GM10847 (cell line): Measurements from ENCODE around the gene CLUH.

Experiments used
- POLR2A ChIP-seq: IDR thresholded peaks from 2 replicates; pipeline ENCODE4 v1.6.1; 2011; ENCODE audit not compliant: insufficient read length; ENCODE audit errors: extremely low read depth

Gene CLUH

GRCh38 chr17:2708585-2709182 lies 2.9 kb downstream of the CLUH start:
- no peak for TF ChIP-seq POLR2A

- TF ChIP-seq POLR2A = no peak
Measured at GRCh38 chr17:2707721-2708584, 3.6 kb downstream of the CLUH start.

DNA sequence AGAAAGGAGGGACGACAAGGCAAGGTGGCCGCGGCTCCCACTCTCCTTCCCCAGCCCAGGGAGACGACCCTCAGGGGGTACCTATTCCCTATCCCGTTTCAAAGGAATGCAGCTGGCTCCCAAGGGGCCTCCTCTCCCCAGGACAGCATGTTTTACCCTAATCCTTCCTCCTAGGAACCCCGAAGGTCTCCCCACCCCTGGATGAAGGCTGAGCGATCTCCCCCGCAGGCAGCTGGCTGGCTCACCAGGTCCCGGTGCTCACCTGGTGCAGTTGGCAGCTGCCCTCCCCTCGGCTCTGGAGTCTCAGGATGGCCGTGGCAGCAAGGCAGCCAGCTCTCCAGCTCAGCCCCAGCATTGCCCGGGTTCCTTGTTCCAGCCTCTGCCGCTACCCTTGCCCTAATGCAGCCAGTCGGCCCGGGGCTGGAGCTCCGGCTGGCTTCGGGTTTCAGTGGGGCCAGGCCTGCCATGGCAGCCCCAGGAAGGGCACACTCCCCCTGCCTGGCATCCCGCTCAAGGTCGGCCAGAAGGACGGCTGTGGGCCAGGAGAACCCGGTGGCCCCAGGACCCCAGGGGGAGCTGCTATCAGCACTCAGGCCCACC lies 4.6 kb downstream of the CLUH start:
- TF ChIP-seq POLR2A = no peak

DNA sequence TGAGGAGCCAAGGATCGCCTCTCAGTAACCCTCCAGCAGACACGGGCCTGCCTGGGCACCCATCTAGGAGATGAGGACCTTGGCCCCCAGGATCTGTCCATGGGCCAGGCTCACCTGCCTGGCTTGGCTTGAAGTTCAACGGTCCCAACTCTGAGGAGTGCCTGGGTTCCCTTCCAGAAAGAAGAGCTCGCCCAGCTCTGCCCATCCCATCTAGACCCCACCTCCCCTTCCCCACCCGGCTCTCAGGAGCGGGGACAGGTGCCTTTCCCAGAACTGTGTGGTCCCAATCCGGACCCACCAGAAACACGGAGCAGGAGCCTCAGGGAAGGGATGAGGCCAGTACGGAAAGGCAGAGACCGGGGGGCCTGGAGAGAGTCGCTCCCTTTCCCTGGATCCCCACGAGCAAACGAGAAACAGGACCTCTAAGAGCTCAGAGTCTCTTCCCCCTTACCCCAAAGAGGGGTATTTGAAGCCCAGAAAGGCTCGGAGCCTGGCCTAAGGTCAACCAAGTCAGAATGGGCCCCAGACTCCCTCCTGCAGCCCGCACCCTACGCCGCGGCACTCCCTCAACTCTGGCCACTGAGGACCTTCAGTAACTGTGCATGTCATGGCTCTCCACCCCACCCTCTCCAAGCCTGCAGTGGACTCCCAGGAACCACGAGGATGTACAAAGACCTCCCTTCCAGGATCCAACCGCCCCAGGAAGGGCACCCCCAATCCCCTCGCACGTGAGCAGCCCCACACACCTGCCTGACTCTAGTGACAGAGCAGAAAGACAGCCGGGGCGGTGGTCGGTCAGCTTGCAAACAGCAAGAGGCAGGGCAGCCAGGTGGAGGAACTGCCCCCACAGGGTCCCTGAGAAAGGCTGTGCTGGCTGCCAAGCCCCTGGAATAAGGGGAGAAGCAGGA lies 5.4 kb downstream of the CLUH start:
- TF ChIP-seq POLR2A = no peak

- TF ChIP-seq POLR2A = no peak
Measured at GRCh38 chr17:2705263-2705662, 6.3 kb downstream of the CLUH start.

- no peak for TF ChIP-seq POLR2A
Measured at GRCh38 chr17:2704890-2705248, 6.7 kb downstream of the CLUH start.

GRCh38 chr17:2704031-2704889 lies 7.3 kb downstream of the CLUH start:
- TF ChIP-seq POLR2A = no peak

DNA sequence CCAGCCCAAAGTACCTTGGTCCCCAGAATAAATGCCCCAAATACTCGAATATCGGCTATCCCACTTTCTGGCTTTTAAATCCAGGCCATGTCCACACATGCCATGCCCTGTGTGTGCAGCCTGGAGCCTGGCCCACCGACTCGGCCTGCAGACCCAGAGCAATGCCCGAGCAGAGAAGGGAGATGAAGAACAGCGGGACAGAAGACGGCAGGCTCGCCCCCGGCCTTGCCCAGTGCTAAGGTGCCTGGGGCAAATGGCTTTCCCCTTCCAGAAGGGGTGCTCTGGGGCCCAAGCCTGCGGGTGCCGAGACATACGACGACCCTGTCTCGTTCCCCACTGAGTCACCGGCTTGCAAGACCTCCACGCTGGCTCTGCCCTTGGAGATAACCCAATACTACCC lies 8.0 kb downstream of the CLUH start:
- no peak for TF ChIP-seq POLR2A

- TF ChIP-seq POLR2A = no peak
Measured at GRCh38 chr17:2703181-2703580, 8.4 kb downstream of the CLUH start.

GRCh38 chr17:2701996-2702741 lies 9.4 kb downstream of the CLUH start:
- no peak for TF ChIP-seq POLR2A

DNA sequence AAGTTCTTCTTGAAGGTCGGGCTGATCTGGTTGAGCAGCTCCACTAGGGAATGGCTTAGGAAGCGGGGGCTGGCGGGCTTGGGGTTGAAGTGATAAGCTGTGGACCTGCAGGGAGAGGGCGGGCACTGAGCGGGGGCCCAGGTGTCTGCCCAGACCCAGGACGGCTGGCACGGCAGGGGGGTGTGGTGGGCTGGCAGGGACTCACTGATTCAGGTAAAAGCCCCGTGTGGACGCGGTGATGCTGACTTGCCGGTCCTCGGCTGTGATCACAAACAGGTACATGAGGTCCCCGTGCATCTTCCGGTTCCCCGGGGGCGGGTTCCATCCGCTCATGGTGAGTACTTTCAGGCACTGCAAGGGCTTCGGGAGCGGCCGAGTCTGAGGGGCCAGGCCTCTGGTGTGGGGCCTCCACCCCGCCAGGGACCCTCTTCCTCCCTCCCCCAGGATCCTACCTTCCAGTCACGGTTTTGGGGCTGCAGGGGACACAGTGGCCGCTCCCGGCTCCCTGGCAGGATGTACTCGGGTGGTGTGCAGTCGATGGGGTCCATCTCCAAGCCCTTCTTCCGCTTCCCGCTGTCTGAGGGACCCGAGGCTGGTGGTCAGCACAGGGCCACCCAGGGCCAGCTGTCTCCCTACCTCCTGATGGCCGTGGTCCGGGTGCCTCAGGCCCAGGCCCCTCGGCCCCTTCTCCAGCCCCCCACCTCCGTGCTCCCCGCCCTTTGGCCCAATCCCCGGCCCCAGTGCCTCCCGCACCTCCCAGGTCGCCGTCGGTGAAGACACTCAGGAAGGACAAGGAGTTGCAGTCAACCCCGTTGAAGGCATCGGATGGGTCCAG lies 10.2 kb downstream of the CLUH start:
- no peak for TF ChIP-seq POLR2A

DNA sequence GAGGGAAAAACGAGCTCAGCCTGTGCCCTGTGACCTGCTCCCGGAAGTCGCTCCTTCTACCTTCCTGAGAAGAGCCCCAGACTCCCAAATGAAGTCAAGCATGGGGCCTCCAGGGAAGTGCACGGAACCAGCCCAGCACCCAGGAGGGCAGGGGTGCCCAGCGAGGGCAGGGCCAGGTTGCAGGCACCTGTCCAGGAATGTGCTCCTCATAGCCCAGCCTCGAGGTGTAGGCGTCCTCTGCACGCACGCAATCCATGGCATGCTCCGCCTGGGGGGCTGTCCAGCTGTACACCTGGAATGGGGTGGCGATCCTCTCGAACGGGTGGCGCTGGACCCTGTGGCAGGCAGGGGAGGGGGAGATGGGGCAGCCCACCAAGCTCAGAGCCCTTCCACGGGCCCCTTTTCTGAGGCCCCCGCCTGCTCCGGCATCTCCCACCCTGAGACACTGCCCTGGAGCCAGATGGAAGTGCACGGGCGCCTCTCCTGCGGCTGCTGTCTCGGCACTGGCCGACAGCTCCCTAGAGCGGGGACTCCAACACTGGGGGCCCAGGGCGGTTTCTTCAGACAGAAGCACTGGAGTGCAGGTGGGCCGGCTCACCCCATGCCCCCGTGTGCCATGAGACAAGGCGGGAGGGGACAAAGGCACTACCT lies 10.9 kb downstream of the CLUH start:
- TF ChIP-seq POLR2A = no peak
